Kidney (tissue), 14 donors: ENCODE results near the gene TRIM40. TPM values are rescaled to one million over a fixed set of nuclear protein-coding genes. Genes with fewer than 3 reads are reported as not detected.

Source experiments
- DNase-seq, 5 donors: peaks; one replicate each; pipeline ENCODE4 v3.0.0-alpha.2; 2013 to 2020
- FAIRE-seq: peaks from 2 replicates; lab custom pipeline; 2012; peaks lifted over from hg19 to GRCh38; lab: Jason Lieb, UNC
- H3K27ac ChIP-seq, 2 donors: one replicate each; pipeline ENCODE4 v1.7.0; 2013; ENCODE audit warnings: low read depth in 2 of 2, low read length in 2 of 2, inconsistent platforms in 1 of 2
- H3K27me3 ChIP-seq: one replicate; pipeline ENCODE4 v1.7.1; 2013; ENCODE audit warnings: low read length, inconsistent platforms; ENCODE audit not compliant: control insufficient read depth, insufficient read depth
- H3K36me3 ChIP-seq, 3 donors: one replicate each; pipeline versions ENCODE4 v1.7.0 to v1.7.1; 2013; ENCODE audit warnings: low read length in 3 of 3, control low read depth in 1 of 3, inconsistent platforms in 1 of 3; ENCODE audit not compliant: insufficient read depth in 3 of 3, control insufficient read depth in 2 of 3
- H3K4me1 ChIP-seq, 3 donors: one replicate each; pipeline versions ENCODE4 v1.7.0 to v1.7.1; 2013; ENCODE audit warnings: low read length in 3 of 3, inconsistent platforms in 1 of 3, low read depth in 1 of 3; ENCODE audit not compliant: control insufficient read depth in 2 of 3, insufficient read depth in 2 of 3
- H3K4me3 ChIP-seq, 3 donors: one replicate each; pipeline versions ENCODE4 v1.7.0 to v1.8.1; 2013; ENCODE audit warnings: low read length in 3 of 3, control low read depth in 1 of 3, inconsistent platforms in 1 of 3
- H3K9ac ChIP-seq, 3 donors: one replicate each; pipeline versions ENCODE4 v1.7.0 to v1.7.1; 2013; ENCODE audit warnings: low read length in 3 of 3, control low read depth in 1 of 3, inconsistent platforms in 1 of 3
- H3K9me3 ChIP-seq, 3 donors: one replicate each; pipeline versions ENCODE4 v1.7.0 to v1.7.1; 2013; ENCODE audit warnings: low read length in 3 of 3, control low read depth in 1 of 3, inconsistent platforms in 1 of 3; ENCODE audit not compliant: control insufficient read depth in 2 of 3, insufficient read depth in 1 of 3
- intact Hi-C: fragments of 100-400 bp; cut with DNase I; formaldehyde crosslinking; loops from one replicate; pipeline ENCODE4 v1.11.1; 2022
- polyA plus RNA-seq: library from polyadenylated mRNA; stranded (reverse); fragments of 350-450 nt; fragmentation: Illumina TruSeq; extraction: RNeasy Lipid Tissue Mini Kit (QIAGEN cat#74804); gene quantifications from one replicate; pipeline ENCODE4 v1.2.3, GENCODE V29; 2014; ENCODE audit warnings: low read depth, low replicate concordance; ENCODE audit not compliant: insufficient read depth
- total RNA-seq: library from RNA; stranded (reverse); fragmentation: NEBNext Ultra II Directional; extraction: Animal tissue kit (Norgen Biotek cat#: 25700); gene quantifications from one replicate; pipeline ENCODE4 v1.2.1, GENCODE V29; 2021
- TF ChIP-seq, protein P1 (sequence below): IDR thresholded peaks from 3 replicates; pipeline ENCODE4 v1.5.1; 2012; ENCODE audit warnings: mild to moderate bottlenecking, moderate library complexity, borderline replicate concordance; ENCODE audit not compliant: insufficient read depth; ENCODE audit errors: extremely low read depth
- donor health status: control.
- donor health status: control.
- donor health status: control.
- donor health status: control.
- donor health status: control.
- donor health status: DM: yes; HTN: yes; CAD: no.
- donor health status: Normal renal cell carcinoma (clear cell type).

TRIM40 gene
- total and polyA plus RNA-seq, 2 donors from 2014 or later = not detected

DNA sequence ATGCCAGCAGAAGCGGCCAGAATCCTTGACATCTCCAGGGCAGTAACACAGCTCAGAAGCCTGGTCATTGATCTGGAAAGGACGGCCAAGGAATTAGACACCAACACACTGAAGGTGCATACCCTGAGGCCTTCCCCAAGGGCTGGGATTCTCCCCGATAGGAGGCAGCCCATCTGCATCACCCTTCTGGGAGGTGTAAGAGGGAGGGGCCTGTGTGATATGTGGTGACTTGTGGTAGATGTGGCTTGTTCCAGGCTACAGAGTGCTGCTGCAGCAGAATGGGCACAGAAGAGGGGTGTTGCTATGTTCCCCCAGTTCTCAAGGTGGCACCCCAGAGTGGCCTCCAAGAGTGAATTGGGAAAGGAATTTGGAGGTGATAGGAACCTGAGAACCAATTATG is 11.2 kb downstream of the TRIM40 start:
- TF ChIP-seq, protein P1, sequence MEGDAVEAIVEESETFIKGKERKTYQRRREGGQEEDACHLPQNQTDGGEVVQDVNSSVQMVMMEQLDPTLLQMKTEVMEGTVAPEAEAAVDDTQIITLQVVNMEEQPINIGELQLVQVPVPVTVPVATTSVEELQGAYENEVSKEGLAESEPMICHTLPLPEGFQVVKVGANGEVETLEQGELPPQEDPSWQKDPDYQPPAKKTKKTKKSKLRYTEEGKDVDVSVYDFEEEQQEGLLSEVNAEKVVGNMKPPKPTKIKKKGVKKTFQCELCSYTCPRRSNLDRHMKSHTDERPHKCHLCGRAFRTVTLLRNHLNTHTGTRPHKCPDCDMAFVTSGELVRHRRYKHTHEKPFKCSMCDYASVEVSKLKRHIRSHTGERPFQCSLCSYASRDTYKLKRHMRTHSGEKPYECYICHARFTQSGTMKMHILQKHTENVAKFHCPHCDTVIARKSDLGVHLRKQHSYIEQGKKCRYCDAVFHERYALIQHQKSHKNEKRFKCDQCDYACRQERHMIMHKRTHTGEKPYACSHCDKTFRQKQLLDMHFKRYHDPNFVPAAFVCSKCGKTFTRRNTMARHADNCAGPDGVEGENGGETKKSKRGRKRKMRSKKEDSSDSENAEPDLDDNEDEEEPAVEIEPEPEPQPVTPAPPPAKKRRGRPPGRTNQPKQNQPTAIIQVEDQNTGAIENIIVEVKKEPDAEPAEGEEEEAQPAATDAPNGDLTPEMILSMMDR = no peak
- Histone ChIP-seq H3K9ac (no peak overlapping the region), H3K27ac (no peak overlapping the region), H3K9me3 (no peaks in the 10 kb centered on the region), H3K27me3 (no peaks in the 10 kb centered on the region), H3K36me3 (no peaks in the 10 kb centered on the region), H3K4me1 (no peaks in the 10 kb centered on the region), H3K4me3 (no peak overlapping the region)
- no peak for DNase-seq
- no peak for FAIRE-seq
- intact Hi-C loops = no loop called here

DNA sequence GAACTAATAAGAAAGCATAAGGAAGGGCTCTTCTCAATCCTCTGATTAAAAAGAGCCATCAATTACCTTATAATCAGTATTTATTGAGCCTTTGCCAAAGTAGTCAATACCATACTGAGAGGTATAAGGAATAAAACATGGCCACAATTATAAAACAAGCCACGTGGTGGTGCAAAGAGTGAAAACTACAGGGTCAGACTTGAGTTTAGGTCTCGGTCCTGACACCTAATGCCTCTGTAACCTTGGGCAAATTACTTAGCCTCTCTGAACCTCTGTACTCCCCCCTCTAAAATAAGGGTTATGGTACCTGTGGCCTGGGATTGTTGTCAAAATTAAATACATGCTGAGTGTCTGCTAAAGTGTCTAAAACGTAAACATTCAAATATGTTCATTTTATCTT is 13.3 kb downstream of the TRIM40 start:
- H3K36me3 ChIP-seq = no peaks in the 10 kb centered on the region
- no peak overlapping the region for H3K27ac ChIP-seq
- no peaks in the 10 kb centered on the region for H3K9me3 ChIP-seq
- peaks cover 0 to 7% (median 0%) of the 10 kb centered on the region in 3 donors for H3K4me1 ChIP-seq
- H3K27me3 ChIP-seq = no peaks in the 10 kb centered on the region
- intact Hi-C loops = no loop called here
- no peak for DNase-seq
- TF ChIP-seq, protein P1 = no peak
- FAIRE-seq = no peak
- H3K9ac ChIP-seq = no peak overlapping the region
- no peak overlapping the region for H3K4me3 ChIP-seq

DNA sequence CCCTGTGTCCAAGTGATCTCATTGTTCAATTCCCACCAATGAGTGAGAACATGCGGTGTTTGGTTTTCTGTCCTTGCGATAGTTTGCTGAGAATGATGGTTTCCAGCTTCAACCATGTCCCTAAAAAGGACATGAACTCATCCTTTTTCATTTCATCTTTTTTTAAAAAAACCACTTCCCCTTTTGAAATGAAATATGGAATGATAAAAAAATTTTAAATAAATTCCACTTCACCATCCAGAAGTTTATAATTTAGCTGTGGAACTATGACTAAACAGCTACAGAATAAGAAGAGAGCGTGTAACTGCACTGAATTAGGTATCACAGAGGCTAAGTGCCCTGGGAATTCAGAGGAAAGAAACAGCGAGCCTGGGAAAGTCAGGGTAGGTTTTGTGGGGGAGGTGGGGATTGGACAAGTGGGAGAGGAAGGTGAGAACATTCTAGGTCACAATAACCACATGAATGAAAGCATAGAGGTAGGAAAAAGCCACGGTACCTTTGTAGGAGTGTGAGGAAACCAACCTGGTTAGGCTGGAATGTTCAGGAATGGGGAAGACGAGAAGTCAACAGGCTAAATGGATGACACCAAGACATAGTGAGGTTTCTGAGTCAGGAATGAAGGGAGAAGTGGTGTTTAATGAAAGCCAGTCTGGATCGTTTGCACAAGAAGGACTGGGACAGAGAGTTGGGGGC is 14.1 kb downstream of the TRIM40 start:
- Histone ChIP-seq H3K36me3 (no peaks in the 10 kb centered on the region), H3K9ac (no peak overlapping the region), H3K4me1 (peaks cover 0 to 7% (median 0%) of the 10 kb centered on the region in 3 donors), H3K27ac (no peak overlapping the region), H3K9me3 (no peaks in the 10 kb centered on the region), H3K27me3 (no peaks in the 10 kb centered on the region), H3K4me3 (no peak overlapping the region)
- intact Hi-C loops = no loop called here
- TF ChIP-seq, protein P1 = no peak
- FAIRE-seq = no peak
- DNase-seq = no peak
